NCI-H1105 treated with DMSO at 0.1 percent for 48 hours (cell line): Measurements from ENCODE around the gene SERINC5.

Experiments
- DNase-seq: peaks from one replicate; lab custom pipeline; 2025; lab: John Stamatoyannopoulos, UW

SERINC5 gene

GRCh38 chr5:80254767-80255430 is 949 bp downstream of the SERINC5 start:
- DNase-seq, result no peak

GRCh38 chr5:80251636-80252035 is 4.2 kb downstream of the SERINC5 start:
- no peak for DNase-seq

DNA sequence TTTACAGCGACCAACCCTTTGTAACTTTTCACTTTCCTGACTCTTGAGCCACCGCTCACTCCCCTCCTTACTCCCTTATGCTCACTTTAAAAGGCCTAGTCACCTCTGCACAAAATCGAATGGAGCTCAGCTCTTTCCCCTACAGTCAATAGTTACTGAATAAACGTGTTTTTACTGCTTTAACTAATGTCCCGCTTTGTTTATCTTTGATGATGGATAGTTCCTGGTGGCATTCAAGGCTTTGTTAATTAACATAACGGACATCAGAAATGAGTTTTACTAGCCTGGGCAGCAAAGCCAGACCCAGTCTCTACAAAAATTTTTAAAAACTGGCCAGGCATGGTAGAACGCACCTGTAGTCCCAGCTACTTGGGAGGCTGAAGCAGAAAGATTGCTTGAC is 5.0 kb downstream of the SERINC5 start:
- DNase-seq, result no peak

DNA sequence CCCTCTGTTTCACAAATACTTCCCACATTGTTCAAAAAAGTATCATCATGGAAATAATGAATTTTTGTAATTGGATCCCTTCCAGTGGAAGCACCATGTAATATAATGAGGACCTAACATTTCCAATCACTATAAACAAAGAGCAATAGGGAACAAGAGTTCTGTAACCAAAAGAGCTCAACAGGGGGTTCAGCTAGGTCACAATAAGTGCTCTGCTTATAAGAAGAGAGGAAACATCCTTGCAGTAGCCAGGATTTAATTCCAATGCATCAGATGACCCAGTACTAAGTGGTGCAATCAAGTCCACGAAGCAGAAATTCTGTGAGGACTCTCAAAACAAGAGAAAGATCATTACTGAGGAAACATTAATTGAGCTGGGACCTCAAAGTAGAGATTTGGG is 5.9 kb downstream of the SERINC5 start:
- DNase-seq, result no peak

DNA sequence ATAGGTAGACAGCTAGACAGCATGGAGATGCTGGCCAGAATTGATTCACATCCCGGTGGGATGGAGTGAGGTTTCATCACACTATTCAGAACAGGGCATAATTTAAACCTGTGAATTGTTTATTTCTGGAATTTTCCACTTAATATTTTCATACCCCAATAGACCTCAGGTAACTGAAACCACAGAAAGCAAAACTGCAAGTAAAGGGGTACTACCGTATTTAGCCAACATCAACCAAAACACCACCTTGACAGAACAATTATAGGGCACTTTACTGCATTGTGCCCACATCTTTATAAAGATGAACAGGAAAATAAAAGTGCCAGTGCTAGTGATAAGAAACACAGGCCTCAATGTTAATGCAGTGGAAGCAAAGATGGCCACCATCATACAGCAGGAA is 7.5 kb downstream of the SERINC5 start:
- no peak for DNase-seq

DNA sequence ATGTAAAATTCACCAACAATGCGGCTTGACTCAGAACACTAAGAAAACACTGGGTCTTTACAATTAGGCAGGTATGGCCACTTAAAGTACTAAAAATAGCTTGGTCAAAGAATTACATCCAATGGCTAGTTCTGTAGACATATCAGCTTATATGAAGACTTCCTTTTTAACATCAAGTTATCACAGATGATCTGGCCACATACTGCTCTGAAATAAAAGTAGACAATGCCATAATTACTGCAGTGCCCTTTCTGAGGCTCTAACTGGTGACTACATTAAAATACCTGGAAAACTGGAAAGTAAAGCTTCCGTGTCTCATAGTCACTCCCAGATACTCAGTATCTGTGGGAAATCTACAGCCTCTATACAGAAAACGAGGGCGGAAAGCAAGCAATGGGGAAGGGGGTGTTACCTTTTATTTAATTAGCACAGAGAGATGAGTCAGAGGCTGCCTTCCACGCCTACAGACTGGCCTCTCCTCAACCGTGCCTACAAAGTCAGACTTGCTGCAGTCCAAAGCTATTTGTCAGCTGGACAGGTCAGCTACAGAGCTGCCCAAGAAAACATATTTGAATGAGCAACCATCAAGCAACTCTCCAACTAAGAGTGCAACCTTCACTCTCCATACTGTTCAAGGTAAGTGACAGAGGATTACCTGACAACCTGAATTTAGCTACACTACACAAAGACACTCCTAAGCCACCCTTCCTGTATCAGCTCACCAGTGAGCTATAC is 8.7 kb downstream of the SERINC5 start:
- no peak for DNase-seq

- no peak for DNase-seq
These were observed 9.7 kb downstream of the SERINC5 start for GRCh38 chr5:80246001-80246758.

- no peak for DNase-seq
These were observed 12.3 kb downstream of the SERINC5 start for GRCh38 chr5:80243567-80243966.

- DNase-seq, result no peak
These were observed 13.0 kb downstream of the SERINC5 start for GRCh38 chr5:80242849-80243248.

DNA sequence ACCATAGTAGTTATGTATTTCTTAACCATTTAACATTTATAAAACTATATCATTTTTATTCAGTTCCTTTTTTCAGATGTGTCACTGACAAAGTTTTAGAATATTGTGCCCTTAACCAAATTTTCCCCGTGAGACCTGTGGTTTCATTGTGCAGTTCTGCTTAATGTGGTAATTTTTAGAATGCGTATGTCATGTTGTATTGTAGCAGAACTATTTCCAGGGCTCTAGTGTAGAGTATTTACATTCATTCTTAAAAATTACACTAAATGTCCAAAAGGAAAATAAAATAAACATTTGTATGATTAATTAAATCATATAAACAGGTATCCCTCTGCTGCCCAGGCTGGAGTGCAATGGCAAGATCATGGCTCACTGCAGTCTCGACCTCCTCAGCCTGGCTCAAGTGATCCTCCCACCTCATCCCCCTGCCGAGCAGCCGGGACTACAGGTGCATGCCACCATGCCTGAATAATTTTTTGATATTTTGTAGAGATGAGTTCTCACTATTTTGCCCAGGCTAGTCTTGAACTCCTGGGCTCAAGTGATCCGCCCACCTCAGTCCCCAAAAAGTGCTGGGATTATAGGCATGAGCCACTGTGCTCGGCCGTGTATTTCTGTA is 15.4 kb downstream of the SERINC5 start:
- no peak for DNase-seq

DNA sequence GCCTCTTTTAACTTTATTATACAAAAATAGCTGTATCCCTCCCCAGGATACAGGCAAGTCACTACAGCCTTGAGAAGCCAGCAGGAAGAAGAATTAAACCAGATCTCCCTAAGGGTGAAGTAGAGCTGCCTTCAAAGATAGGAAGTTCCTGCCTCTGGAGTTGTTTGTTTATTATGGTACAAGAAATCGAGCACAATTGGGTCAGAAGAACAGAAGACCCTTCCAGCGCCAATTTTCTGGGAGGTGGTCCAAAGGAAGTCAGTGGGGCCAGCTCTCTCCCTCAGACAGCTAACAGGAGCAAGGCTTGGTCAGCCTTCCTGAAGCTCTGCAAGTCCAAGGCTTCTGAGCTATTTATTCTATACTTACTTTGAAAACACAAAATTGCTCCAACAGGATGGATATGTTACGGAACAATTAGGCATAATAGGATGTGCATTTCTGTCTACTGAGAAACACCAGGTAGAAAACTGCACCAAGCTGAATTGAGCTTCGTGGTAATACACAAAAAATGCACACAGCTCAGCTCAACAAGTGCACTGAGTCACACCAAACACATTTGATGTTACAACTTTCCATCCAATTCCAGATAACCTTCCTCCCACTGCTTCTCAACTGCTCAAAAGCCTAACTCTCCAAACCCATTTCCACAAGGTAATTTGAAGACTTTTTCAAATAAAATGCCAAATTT is 16.0 kb downstream of the SERINC5 start:
- DNase-seq, result no peak

- peak; percentile 38 for DNase-seq
These were observed 16.8 kb downstream of the SERINC5 start for GRCh38 chr5:80238778-80239679.

DNA sequence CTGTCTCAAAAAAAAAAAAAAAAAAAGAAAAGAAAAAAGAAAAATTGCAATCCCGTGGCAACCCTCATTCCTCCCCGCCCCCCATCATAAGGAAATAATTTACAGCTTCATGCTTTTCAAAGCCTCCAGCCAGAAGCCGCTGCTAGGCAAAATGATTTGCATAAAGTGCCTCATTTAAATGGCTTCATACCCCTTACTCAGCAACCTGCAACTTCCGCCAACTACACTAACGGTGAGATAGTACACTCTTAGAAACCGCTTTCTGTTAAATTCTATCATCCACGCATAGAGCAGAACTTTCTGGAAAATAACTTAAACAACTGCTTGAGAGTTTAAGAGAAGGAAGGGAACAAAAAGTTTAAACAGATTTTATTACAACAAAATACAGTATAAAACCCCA is 17.8 kb downstream of the SERINC5 start:
- DNase-seq, result no peak

DNA sequence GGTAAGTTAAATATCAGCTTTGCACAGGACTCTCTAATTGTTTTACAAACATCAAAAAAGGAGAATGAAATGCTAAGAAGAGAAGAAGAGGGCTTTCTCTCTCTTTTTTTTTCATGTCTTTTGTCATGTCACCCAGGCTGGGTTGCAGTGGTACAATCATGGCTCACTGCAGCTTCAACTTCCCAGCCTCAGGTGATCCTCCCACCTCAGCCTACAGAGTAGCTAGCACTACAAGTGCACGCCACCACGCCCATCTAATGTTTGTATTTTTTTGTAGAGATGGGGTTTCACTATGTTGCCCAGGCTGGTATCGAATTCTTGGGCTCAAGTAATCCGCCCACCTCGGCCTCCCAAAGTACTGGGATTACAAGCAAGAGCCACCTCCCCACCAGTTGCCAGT is 18.6 kb downstream of the SERINC5 start:
- DNase-seq, result no peak

GRCh38 chr5:80234116-80234948 is 21.5 kb downstream of the SERINC5 start:
- DNase-seq, result no peak

- DNase-seq, result no peak
These were observed 24.2 kb downstream of the SERINC5 start for GRCh38 chr5:80231693-80232092.

DNA sequence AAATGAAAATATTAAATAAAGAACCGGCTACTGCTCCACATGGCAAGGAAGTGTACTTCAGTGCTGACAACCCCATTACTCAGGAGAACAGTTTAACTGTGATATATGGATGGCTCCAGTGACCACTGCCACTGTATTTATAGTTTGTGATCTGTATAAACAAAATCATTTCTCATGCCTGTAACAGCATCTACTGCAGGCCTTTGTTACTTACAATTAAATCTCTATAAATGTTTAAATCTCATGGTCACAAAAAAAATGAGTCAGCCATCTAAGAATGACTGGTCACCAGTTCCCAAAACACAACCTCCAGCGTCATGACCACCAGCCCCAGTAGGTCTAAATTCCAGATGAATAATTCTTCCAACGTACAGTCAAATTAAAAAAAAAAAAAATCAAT is 24.6 kb downstream of the SERINC5 start:
- DNase-seq, result no peak

GRCh38 chr5:80230269-80230992 is 25.4 kb downstream of the SERINC5 start:
- DNase-seq, result no peak

DNA sequence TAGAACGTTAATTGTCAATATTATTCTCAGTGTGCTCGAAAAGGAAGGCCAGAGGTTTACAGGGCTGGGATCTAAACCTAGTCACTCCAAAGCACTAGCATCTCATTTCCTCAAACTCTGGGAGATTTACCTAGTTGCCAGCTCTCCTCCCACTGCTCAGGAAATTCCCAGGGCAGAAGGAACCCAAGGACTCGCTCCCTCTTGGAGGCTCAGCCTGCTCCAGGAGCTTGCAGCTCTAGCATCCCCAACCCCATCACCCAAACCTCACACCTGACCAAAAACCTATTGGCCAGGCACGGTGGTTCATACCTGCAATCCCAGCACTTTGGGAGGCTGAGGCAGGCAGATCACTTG is 26.0 kb downstream of the SERINC5 start:
- no peak for DNase-seq
